Activated CD4-positive, alpha-beta T cell treated with anti-CD3 and anti-CD28 coated beads, Interleukin-2, amount 10 ng/mL, durations not matched to agents 7 days and 5 days (primary cell): ENCODE data around the gene MRPS6. TPM values are rescaled to one million over a fixed set of nuclear protein-coding genes. Genes with fewer than 3 reads are reported as not detected.

Experiments used
- CTCF ChIA-PET: fragments of 350-600 bp; sonication (Branson Sonifier 250); formaldehyde crosslinking; loops from one replicate; lab custom pipeline; 2021; ENCODE audit warnings: antibody characterized with exemption; lab: Charles Lee
- POLR2A ChIA-PET: fragments of 350-600 bp; sonication (Branson Sonifier 250); formaldehyde crosslinking; loops from one replicate; lab custom pipeline; 2021; ENCODE audit warnings: antibody characterized with exemption; lab: Charles Lee
- DNase-seq: peaks from one replicate; pipeline ENCODE4 v3.0.0-alpha.2; 2020
- H3K27ac Mint-ChIP-seq: one replicate; pipeline ENCODE4 v1.8.0; 2021; ENCODE audit warnings: mild to moderate bottlenecking, moderate library complexity, mixed read lengths
- H3K27me3 Mint-ChIP-seq: one replicate; pipeline ENCODE4 v1.8.0; 2021; ENCODE audit warnings: mixed read lengths
- H3K36me3 Mint-ChIP-seq: one replicate; pipeline ENCODE4 v1.8.0; 2021; ENCODE audit warnings: low read depth, mixed read lengths
- H3K4me1 Mint-ChIP-seq: one replicate; pipeline ENCODE4 v1.8.0; 2021; ENCODE audit warnings: mixed read lengths
- H3K4me3 Mint-ChIP-seq: one replicate; pipeline ENCODE4 v1.8.0; 2021; ENCODE audit warnings: mild to moderate bottlenecking, moderate library complexity, mixed read lengths
- H3K9me3 Mint-ChIP-seq: one replicate; pipeline ENCODE4 v1.8.0; 2021; ENCODE audit warnings: mixed read lengths
- total RNA-seq, 2 experiments: library from RNA; stranded (reverse); gene quantifications; one replicate each; pipeline ENCODE4 v1.2.3, GENCODE V29; 2021

The MRPS6 gene
- total RNA-seq, 2 experiments from 2014 or later: 77.8 to 88.2 TPM

DNA sequence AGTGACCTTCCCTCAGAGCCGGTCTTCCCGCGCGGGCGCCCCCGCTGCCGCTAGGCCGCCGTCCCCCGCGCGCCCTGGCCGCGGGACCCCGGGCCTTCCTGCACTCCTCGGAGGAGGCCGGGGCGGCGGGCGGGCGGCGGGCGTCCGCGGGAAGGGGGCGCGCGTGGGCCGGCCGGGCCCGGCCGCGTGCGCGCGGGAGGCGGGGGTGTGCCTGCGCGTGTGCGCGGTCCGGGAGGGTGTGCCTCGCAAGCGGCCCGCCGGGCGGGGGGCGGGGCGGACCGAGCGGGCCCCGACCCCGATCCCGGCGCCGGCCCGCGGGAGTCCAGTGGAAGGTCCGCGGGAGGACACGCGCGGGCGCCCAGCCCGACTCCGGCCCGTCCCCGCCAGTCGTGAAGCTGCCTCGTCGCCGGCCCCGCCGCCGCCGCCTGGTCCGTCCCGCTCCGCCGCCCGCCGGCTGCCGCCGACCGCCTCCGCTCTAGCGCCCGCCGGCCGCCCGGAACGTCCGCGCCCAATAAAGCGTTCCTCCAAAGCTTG, 438 bp downstream of the MRPS6 start:
- H3K9me3 Mint-ChIP-seq: no peaks in the 10 kb centered on the region
- peaks cover 5% of the 10 kb centered on the region for H3K27me3 Mint-ChIP-seq
- H3K4me3 Mint-ChIP-seq: peak overlapping the region; percentile 84
- H3K4me1 Mint-ChIP-seq: peaks cover 54% of the 10 kb centered on the region
- H3K27ac Mint-ChIP-seq: peak overlapping the region; percentile 88
- DNase-seq: peak; percentile 37
- ChIA-PET POLR2A (interaction anchor here (0.5 to 0.6 kb wide), 2 partner anchors 59 to 124 kb away, joined by 3 to 4 read pairs; no protein-coding TSS in a partner anchor), CTCF (interaction anchor here (0.6 to 3.2 kb wide), 14 partner anchors 10 to 511 kb away, joined by 3 to 9 read pairs (median 4); no protein-coding TSS in a partner anchor)
- peaks cover 42% of the 10 kb centered on the region for H3K36me3 Mint-ChIP-seq

DNA sequence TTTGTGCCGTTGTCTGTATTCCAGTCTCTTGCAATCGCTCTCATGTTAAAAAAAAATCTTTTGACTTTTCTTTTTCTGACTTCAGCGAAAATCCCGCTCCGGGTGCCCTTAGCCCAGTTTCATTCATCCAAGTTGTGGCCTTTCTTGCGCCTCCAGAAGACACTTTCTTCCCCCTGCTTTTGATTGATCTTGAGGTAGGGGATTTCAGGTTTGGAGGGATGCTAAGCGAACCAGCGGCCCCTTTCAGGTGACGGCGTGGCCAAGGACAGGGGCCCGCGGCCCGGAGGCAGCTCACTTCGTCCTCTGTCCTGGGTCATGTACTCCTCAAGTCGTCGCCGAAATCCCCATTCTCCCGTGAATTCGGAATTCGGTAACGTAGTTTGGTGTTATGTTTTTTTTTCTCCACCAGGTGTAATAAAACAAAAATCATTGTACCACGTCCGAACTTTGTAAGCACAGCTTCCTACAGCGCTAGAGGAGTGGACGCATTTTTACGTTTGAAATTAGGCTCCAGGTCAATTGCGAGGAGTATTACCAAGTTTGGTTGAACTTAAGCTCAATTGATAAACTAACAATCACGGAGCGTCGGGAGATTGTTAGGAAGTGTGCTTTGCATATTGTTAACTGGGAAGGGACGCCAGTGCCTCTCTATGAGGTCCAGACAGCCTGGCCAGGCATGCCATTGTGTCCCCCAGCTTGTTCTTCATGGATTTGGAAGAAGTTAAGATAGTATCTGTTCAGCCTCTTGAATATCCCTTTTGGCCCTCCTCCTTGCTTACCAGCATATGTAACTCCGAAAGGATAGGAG, 1.1 kb downstream of the MRPS6 start:
- H3K36me3 Mint-ChIP-seq: peaks cover 44% of the 10 kb centered on the region
- peaks cover 59% of the 10 kb centered on the region for H3K4me1 Mint-ChIP-seq
- ChIA-PET CTCF (interaction anchor here (0.6 to 3.2 kb wide), 14 partner anchors 9 to 483 kb away, joined by 3 to 9 read pairs (median 4); no protein-coding TSS in a partner anchor), POLR2A (interaction anchor here (0.7 kb wide), 1 partner anchor 124 kb away, joined by 3 read pairs; no protein-coding TSS in a partner anchor)
- DNase-seq: peak; percentile 16
- H3K27ac Mint-ChIP-seq: peak overlapping the region; percentile 88
- peaks cover 1% of the 10 kb centered on the region for H3K27me3 Mint-ChIP-seq
- H3K4me3 Mint-ChIP-seq: peak overlapping the region; percentile 84
- H3K9me3 Mint-ChIP-seq: no peaks in the 10 kb centered on the region

DNA sequence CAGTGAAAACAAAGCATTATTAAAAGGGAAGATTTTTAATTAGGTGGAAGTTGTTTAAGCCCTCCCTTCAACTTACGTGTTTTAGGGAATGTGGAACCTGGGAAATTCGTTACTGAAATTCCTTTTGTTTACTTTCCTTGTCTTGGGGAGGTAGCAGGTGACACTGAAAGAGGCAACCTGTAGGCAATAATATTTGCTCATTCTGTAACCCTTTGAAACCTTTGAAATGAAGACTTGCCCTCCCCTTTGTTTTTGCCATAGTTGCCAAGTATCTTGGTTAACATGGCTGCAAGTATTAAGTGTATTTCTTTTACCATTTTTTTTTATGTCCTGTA, 1.7 kb downstream of the MRPS6 start:
- Mint-ChIP-seq H3K4me3 (peak overlapping the region; percentile 84), H3K27me3 (no peaks in the 10 kb centered on the region), H3K4me1 (peaks cover 65% of the 10 kb centered on the region), H3K36me3 (peaks cover 50% of the 10 kb centered on the region), H3K9me3 (no peaks in the 10 kb centered on the region), H3K27ac (peak overlapping the region; percentile 88)
- no peak for DNase-seq
- CTCF ChIA-PET: interaction anchor here (0.6 to 3.2 kb wide), 11 partner anchors 8 to 160 kb away, joined by 3 to 9 read pairs (median 4); no protein-coding TSS in a partner anchor
- POLR2A ChIA-PET: interaction anchor here (0.7 to 1.5 kb wide), 2 partner anchors 123 to 125 kb away, joined by 3 to 4 read pairs; no protein-coding TSS in a partner anchor

DNA sequence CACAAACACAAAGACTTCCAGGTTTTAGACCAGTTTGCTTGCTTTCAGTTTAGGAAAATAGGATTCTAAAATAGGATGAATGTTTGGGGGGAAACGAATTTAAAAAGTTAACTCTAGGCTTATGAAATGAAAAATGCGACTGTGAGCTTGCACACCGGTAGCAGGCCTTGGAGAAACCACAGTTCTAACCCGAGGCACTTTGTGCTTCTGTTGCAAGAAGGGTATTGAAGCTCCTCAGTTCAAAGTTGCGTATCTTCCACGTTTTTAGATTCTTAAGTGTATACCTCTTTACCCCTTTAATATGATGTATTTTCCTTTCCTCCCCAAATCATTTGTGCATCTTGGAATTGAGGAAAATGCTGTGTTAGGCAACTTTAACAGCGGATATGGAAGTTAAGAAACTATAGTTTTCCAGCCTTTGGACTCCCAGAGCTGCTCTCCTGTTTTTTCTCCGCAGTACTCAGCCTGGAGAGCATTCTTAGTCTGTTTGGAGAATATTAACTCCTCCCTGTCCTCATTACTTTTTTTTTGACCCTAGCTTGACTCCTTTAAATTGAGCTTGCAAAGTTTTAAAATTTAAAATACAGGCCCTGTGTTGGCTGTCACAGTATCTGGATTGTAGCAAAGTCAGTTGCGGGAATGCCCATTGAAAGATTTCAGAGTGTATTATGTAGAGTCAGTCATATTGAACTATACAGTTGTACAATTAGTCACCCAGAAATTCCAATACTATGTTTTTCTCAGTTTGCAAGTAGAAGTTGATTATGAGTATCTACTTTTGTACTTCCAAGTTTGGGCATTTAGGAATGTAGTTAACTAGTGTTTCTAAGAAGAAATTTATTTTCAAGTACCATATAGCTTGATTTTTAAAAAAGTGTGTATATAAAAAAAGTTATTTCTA, 2.6 kb downstream of the MRPS6 start:
- H3K27me3 Mint-ChIP-seq: no peaks in the 10 kb centered on the region
- peaks cover 75% of the 10 kb centered on the region for H3K4me1 Mint-ChIP-seq
- peaks cover 60% of the 10 kb centered on the region for H3K36me3 Mint-ChIP-seq
- ChIA-PET POLR2A (interaction anchor here (0.6 to 1.5 kb wide), 2 partner anchors 115 to 126 kb away, joined by 4 to 11 read pairs; no protein-coding TSS in a partner anchor), CTCF (interaction anchor here (0.7 to 3.2 kb wide), 6 partner anchors 11 to 151 kb away, joined by 3 to 9 read pairs (median 4); no protein-coding TSS in a partner anchor)
- peak; percentile 34 for DNase-seq
- peak overlapping the region; percentile 88 for H3K27ac Mint-ChIP-seq
- peak overlapping the region; percentile 84 for H3K4me3 Mint-ChIP-seq
- H3K9me3 Mint-ChIP-seq: no peaks in the 10 kb centered on the region

DNA sequence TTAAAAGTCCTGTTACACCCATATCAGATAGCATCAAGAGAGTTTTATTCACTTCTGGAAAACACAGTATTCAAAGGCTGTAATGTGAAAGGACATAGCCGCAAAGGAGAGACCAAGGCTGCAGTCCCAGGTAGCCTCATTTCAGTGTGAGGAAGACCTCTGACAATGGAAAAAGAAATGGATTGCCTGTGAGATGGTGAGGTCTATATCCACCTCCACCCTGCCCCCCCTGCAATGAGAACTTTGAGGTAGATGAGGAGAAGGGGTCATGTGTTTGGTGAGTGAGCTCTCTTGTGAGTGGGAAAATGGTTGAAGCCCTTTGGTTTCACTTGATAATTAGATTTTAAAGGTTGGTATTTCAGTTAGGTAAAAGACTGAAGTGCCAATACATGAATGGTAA, 3.5 kb downstream of the MRPS6 start:
- no peaks in the 10 kb centered on the region for H3K27me3 Mint-ChIP-seq
- H3K36me3 Mint-ChIP-seq: peaks cover 66% of the 10 kb centered on the region
- H3K27ac Mint-ChIP-seq: peak overlapping the region; percentile 21
- H3K4me3 Mint-ChIP-seq: peak overlapping the region; percentile 21
- H3K4me1 Mint-ChIP-seq: peaks cover 81% of the 10 kb centered on the region
- ChIA-PET POLR2A (interaction anchor here (0.6 kb wide), 1 partner anchor 116 kb away, joined by 11 read pairs; no protein-coding TSS in a partner anchor), CTCF (interaction anchor here (2.1 kb wide), 1 partner anchor 152 kb away, joined by 9 read pairs; no protein-coding TSS in a partner anchor)
- DNase-seq: no peak
- H3K9me3 Mint-ChIP-seq: no peaks in the 10 kb centered on the region

DNA sequence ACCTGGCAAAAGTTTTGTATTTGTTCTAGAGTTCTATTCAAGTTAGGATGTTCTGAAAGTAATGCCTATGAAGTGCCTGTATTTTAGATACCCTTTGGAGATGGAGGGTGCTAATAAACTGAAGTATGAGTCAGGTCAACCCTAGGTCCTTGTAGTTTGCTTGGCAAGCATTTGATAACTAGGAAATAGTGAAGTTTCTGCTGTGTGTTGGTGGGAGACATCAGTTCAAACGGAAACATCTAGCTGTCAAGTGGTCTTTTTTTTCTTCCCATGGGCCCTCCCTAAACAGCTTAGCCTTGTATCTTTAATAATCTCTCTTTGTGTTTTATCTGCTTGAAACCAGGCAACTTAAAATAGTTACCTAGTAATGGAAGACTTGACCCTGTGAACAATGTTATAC, 4.5 kb downstream of the MRPS6 start:
- H3K36me3 Mint-ChIP-seq: peaks cover 74% of the 10 kb centered on the region
- H3K4me1 Mint-ChIP-seq: peaks cover 84% of the 10 kb centered on the region
- H3K9me3 Mint-ChIP-seq: no peaks in the 10 kb centered on the region
- H3K27ac Mint-ChIP-seq: peak overlapping the region; percentile 21
- DNase-seq: no peak
- H3K27me3 Mint-ChIP-seq: no peaks in the 10 kb centered on the region
- ChIA-PET POLR2A (interaction anchor here (0.6 kb wide), 1 partner anchor 177 kb away, joined by 3 read pairs; no protein-coding TSS in a partner anchor), CTCF (no interaction called here)
- H3K4me3 Mint-ChIP-seq: peak overlapping the region; percentile 48

DNA sequence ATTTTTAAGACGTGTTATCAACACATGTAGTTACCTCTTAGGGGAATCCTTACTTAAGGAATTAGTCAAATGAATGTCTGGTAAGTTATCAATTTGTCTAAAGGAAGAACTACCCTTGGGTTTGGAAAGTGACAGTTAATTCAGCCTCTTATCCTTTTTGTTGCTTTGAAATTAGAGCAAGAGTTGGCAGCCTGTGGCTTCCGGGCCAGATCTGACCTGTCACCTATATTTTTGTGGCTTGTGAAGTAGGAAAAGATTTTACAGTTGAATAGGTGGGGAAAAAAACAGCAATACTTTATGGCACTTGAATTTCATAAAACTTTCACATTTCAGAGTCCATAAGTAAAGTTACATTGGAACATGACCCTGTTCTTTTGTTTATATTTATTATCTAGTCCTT, 5.5 kb downstream of the MRPS6 start:
- Mint-ChIP-seq H3K4me3 (peak overlapping the region; percentile 48), H3K27ac (peak overlapping the region; percentile 60), H3K36me3 (peaks cover 84% of the 10 kb centered on the region), H3K9me3 (no peaks in the 10 kb centered on the region), H3K27me3 (no peaks in the 10 kb centered on the region), H3K4me1 (peaks cover 94% of the 10 kb centered on the region)
- ChIA-PET CTCF (no interaction called here), POLR2A (no interaction called here)
- DNase-seq: peak; percentile 48

DNA sequence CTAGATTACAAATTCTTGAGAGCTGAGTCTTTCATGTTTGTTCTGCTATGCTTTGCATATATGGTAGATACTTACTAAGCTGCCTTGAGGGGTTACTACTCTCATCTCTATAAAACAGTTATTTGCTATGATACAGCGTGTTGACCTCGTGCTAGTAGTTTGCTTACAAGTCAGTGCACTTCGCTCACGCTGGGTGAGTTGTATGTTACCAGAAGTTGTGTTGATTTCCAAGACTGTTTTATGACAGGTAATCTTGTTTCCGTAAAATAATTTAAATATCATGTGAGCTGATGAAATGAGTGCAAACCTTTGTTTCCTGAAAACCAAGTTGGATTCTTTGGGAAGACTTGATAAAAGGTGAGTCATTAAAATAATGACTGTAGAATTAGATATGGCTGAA, 7.3 kb downstream of the MRPS6 start:
- H3K27ac Mint-ChIP-seq: no peak overlapping the region
- peaks cover 91% of the 10 kb centered on the region for H3K4me1 Mint-ChIP-seq
- H3K36me3 Mint-ChIP-seq: peaks cover 82% of the 10 kb centered on the region
- H3K27me3 Mint-ChIP-seq: no peaks in the 10 kb centered on the region
- H3K9me3 Mint-ChIP-seq: no peaks in the 10 kb centered on the region
- DNase-seq: no peak
- ChIA-PET POLR2A (no interaction called here), CTCF (interaction anchor here (0.9 to 1.9 kb wide), 2 partner anchors 16 to 51 kb away, joined by 3 to 8 read pairs; no protein-coding TSS in a partner anchor)
- H3K4me3 Mint-ChIP-seq: no peak overlapping the region

DNA sequence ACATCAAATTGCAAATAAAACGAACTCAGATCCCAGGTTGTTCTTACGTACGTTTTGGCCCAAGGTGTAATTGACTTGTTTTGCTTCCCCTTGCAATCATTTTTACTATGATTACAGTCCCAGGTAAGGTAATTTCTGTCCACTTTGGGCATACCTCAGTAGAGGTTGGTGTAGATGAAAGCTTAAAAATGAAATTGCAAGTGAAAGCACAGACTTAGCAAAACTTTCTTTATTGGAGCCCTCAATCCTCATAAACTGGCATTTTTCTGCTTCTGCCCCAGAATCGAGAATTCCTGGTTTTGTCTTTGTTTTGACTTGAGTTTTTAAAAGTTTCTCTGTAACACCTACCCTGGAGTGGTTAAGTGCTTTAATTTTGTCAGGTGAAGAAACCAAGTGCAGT, 9.4 kb downstream of the MRPS6 start:
- ChIA-PET CTCF (interaction anchor here (0.7 to 1.0 kb wide), 2 partner anchors 8 to 54 kb away, joined by 3 read pairs; no protein-coding TSS in a partner anchor), POLR2A (no interaction called here)
- peak overlapping the region; percentile 16 for H3K27ac Mint-ChIP-seq
- DNase-seq: no peak
- H3K4me1 Mint-ChIP-seq: peaks cover 72% of the 10 kb centered on the region
- peaks cover 66% of the 10 kb centered on the region for H3K36me3 Mint-ChIP-seq
- H3K9me3 Mint-ChIP-seq: no peaks in the 10 kb centered on the region
- peak overlapping the region; percentile 4 for H3K4me3 Mint-ChIP-seq
- no peaks in the 10 kb centered on the region for H3K27me3 Mint-ChIP-seq

DNA sequence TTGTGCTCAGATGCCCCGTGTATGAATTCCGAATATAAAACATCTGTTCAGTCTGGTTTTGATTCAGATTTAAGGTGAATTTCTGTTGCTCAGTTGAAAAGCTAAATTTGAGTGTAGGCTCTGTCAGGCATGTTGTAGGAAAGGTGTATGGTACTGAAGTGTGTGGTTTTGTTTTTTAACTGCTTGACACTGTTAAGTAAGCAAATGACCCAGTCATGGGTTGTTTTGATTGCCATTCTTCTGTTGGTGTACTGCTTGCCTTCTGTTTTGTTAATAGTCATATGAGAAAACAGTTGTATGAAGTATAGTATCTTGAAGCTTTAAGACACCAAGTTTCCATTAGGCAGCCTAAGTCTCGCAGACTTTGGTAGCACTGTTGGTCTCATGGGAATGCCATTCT, 10.0 kb downstream of the MRPS6 start:
- Mint-ChIP-seq H3K27ac (peak overlapping the region; percentile 12), H3K4me3 (no peak overlapping the region), H3K4me1 (peaks cover 66% of the 10 kb centered on the region), H3K36me3 (peaks cover 60% of the 10 kb centered on the region), H3K27me3 (no peaks in the 10 kb centered on the region), H3K9me3 (no peaks in the 10 kb centered on the region)
- ChIA-PET CTCF (interaction anchor here (0.7 to 1.2 kb wide), 3 partner anchors 9 to 54 kb away, joined by 3 read pairs; no protein-coding TSS in a partner anchor), POLR2A (no interaction called here)
- DNase-seq: no peak

DNA sequence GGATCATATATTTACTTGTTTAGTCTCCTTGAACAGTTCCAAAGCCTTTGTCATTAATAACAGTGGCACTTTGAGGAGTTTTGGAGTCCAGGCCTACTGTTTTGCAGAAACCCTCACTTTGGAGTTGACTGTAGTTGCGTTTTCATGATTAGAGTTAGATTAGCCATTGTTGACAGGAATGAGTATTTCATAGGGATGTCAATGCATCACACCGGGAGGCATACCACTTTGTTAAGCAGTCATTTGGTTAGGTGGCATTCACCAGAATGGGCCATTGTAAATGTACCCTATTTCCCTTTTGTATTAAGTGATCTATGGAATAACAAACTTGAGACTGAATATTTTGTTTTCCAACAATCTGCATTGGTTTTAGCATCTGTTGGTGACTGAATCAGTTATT, 11.8 kb downstream of the MRPS6 start:
- Mint-ChIP-seq H3K4me3 (no peak overlapping the region), H3K9me3 (no peaks in the 10 kb centered on the region), H3K27me3 (no peaks in the 10 kb centered on the region), H3K27ac (no peak overlapping the region), H3K4me1 (peaks cover 57% of the 10 kb centered on the region), H3K36me3 (peaks cover 53% of the 10 kb centered on the region)
- CTCF ChIA-PET: no interaction called here
- no peak for DNase-seq
- POLR2A ChIA-PET: no interaction called here

DNA sequence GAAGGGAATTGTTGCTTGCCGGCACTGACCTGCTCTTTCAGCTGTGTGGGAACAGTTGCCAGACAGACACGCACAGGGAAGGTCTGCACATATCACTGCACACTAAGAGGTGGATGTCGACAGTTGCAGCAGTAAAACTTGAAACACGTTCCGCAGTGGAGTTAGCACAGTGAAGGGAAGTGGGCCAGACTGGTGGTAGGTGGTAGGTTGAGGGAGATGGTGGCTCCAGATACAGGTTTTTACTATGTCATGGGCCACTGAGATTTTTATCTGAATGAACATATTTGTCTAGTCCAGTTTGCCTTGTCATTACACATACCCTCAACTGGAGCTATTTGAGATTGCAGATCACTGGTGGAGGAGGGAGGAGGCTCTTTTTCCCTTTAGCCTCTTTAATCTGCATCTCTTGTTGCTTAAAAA, 13.5 kb downstream of the MRPS6 start:
- H3K27ac Mint-ChIP-seq: no peak overlapping the region
- H3K4me1 Mint-ChIP-seq: peaks cover 55% of the 10 kb centered on the region
- H3K36me3 Mint-ChIP-seq: peaks cover 42% of the 10 kb centered on the region
- H3K4me3 Mint-ChIP-seq: no peak overlapping the region
- POLR2A ChIA-PET: no interaction called here
- DNase-seq: peak; percentile 15
- CTCF ChIA-PET: interaction anchor here (0.9 to 1.5 kb wide), 5 partner anchors 9 to 163 kb away, joined by 3 to 4 read pairs (median 4); no protein-coding TSS in a partner anchor
- no peaks in the 10 kb centered on the region for H3K9me3 Mint-ChIP-seq
- no peaks in the 10 kb centered on the region for H3K27me3 Mint-ChIP-seq
